GM12864 (cell line): Measurements from ENCODE around the gene DHX32.
"Not testable (repeated sequence)": the region's sequence is repeated elsewhere in the genome, so short reads cannot be mapped to it uniquely, and the experiment has no call there.

Experiments used
- DNase-seq: peaks from one replicate; pipeline ENCODE4 v3.0.0-alpha.2; 2011; ENCODE audit warnings: low read depth
- H3K4me3 ChIP-seq: 2 replicates; pipeline ENCODE4 v1.5.1; 2011; ENCODE audit warnings: mild to moderate bottlenecking, low read depth, low read length, control low read depth
- CTCF ChIP-seq: IDR thresholded peaks from 2 replicates; pipeline ENCODE4 v1.5.1; 2011; ENCODE audit warnings: low read depth, mild to moderate bottlenecking, moderate library complexity, low read length, control low read depth, inconsistent platforms; ENCODE audit errors: missing control alignments

Gene DHX32

GRCh38 chr10:125892402-125892801, 11.3 kb upstream of the DHX32 start:
- DNase-seq, H3K4me3 ChIP-seq: not testable (repeated sequence)

DNA sequence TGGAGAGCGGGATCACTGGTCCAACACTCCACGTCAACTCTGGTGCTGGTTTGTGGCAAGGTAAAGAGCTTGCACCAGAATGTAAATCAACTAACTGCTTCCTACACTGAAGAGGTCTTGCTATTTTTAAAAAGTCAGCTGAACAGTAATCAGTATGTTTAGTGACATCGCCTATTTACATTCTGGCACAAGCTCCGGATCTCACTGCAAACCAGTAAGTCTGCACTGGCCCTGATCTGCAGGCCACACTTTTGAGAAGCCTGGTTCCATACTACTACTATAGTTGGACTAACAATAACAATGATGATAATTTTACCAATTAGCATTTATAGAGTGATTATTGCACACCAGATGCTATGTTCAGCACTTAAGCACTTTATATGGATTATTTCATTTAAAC, 8.3 kb upstream of the DHX32 start:
- not testable (repeated sequence) for H3K4me3 ChIP-seq

GRCh38 chr10:125886914-125887512, 5.9 kb upstream of the DHX32 start:
- no peak for DNase-seq
- TF ChIP-seq CTCF, result no peak
- no peak overlapping the region for H3K4me3 ChIP-seq

More for the DNA sequence above, 8.3 kb upstream of the DHX32 start:
- DNase-seq, result not testable (repeated sequence)

DNA sequence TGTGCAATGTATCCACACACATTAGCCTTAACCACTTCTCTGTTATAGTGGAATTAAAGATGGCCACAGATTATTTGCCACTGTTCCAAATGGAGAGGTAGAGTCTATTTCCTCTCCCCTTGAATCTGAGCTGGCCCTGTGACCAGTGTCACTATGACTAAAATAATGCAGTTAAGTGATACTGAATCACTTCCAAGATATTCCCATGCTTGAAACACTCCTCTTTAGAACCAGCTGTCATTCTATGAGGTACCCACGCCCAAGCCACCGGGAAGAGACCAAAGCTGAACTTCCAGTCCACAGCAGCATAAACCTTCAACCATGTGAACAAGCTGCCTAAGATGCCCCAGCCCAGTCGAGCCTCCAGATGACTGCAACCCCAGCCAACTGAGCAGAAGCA, 2.1 kb upstream of the DHX32 start:
- no peak for DNase-seq
- TF ChIP-seq CTCF, result no peak
- no peak overlapping the region for H3K4me3 ChIP-seq

GRCh38 chr10:125882596-125882995, 1.5 kb upstream of the DHX32 start:
- DNase-seq, result no peak
- TF ChIP-seq CTCF, result no peak
- no peak overlapping the region for H3K4me3 ChIP-seq

DNA sequence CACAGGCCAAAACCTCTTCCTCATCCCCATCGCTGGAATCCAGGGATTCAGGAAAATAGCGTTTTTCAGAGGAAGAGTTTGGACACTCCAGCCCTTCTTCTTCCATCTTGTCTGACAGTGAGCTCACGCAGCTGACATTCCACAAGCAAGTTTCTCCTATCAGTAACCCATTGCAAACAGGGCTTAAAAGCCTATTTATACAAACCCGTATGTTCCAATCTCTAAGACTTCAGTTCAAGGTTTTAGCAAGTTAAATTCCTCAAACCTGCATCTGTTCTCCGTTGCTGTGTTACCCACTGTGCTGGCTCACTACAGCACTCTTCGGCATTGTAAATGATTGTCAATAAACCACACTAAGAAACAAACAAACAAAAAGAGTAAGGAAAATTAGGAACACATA, 373 bp downstream of the DHX32 start:
- H3K4me3 ChIP-seq, result no peak overlapping the region
- no peak for DNase-seq

GRCh38 chr10:125878957-125879835, 1.9 kb downstream of the DHX32 start:
- H3K4me3 ChIP-seq, result no peak overlapping the region
- DNase-seq, result no peak
- no peak for TF ChIP-seq CTCF

More for the DNA sequence above, 373 bp downstream of the DHX32 start:
- TF ChIP-seq CTCF, result no peak

GRCh38 chr10:125871338-125871737, 9.8 kb downstream of the DHX32 start:
- no peak for TF ChIP-seq CTCF
- no peak for DNase-seq
- H3K4me3 ChIP-seq, result no peak overlapping the region
